ENCODE results near the gene CHST7. TPM values are rescaled to one million over a fixed set of nuclear protein-coding genes. Genes with fewer than 3 reads are reported as not detected.
"Not testable (repeated sequence)": the region's sequence is repeated elsewhere in the genome, so short reads cannot be mapped to it uniquely, and the experiment has no call there.

CHST7 gene, protein sequence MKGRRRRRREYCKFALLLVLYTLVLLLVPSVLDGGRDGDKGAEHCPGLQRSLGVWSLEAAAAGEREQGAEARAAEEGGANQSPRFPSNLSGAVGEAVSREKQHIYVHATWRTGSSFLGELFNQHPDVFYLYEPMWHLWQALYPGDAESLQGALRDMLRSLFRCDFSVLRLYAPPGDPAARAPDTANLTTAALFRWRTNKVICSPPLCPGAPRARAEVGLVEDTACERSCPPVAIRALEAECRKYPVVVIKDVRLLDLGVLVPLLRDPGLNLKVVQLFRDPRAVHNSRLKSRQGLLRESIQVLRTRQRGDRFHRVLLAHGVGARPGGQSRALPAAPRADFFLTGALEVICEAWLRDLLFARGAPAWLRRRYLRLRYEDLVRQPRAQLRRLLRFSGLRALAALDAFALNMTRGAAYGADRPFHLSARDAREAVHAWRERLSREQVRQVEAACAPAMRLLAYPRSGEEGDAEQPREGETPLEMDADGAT
- total RNA-seq, result 1 to 10 TPM; 7.0 to 9.9 TPM

- DNase-seq (peak; percentile 31 to 62 (median 46)), ATAC-seq (peak; percentile 71)
- Histone ChIP-seq H3K27me3 (no peaks in the 10 kb centered on the region), H3K9me3 (no peaks in the 10 kb centered on the region), H3K36me3 (replicated peaks in 1 of 2; ENCODE audit: insufficient read depth in 1 of 2, low read depth in 2 of 2) (no peaks in the 10 kb centered on the region), H3K4me3 (peak within 1 kb of the TSS; percentile 1 to 22), H3K27ac (peak within 1 kb of the TSS in 3 of 4 donors; percentile 19 to 47 (median 44)), H3K4me1 (peaks cover 13% of the 10 kb centered on the region)
- WGBS, 2 donors, result 6% methylated on average over 18 of the region's 35 CpGs; no CpG with 5 or more reads in 1 of the 2 donors
- peak in 2 of 3 donors; percentile 29 to 33 for TF ChIP-seq POLR2A (IDR thresholded peaks at IDR 0.05)
- TF ChIP-seq, protein P1, sequence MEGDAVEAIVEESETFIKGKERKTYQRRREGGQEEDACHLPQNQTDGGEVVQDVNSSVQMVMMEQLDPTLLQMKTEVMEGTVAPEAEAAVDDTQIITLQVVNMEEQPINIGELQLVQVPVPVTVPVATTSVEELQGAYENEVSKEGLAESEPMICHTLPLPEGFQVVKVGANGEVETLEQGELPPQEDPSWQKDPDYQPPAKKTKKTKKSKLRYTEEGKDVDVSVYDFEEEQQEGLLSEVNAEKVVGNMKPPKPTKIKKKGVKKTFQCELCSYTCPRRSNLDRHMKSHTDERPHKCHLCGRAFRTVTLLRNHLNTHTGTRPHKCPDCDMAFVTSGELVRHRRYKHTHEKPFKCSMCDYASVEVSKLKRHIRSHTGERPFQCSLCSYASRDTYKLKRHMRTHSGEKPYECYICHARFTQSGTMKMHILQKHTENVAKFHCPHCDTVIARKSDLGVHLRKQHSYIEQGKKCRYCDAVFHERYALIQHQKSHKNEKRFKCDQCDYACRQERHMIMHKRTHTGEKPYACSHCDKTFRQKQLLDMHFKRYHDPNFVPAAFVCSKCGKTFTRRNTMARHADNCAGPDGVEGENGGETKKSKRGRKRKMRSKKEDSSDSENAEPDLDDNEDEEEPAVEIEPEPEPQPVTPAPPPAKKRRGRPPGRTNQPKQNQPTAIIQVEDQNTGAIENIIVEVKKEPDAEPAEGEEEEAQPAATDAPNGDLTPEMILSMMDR (IDR thresholded peaks at IDR 0.05), result peak in 1 of 7 experiments; percentile 2
- intact Hi-C loops (cut with DNase I), result no loop called here
Observed at GRCh38 chrX:46573331-46573891, at the start of gene CHST7. TSS of gene CHST7 (plus strand) at chrX:46573765. CDS start at chrX:46573932, 167 bp downstream.

- intact Hi-C loops (cut with DNase I); H3K4me3 ChIP-seq; DNase-seq; H3K36me3 ChIP-seq (replicated peaks in 1 of 2; ENCODE audit: insufficient read depth in 1 of 2, low read depth in 2 of 2); ATAC-seq; H3K27me3 ChIP-seq; H3K4me1 ChIP-seq; H3K9me3 ChIP-seq; H3K27ac ChIP-seq: not testable (repeated sequence)
- WGBS, 2 donors, result 60% methylated on average over 1 to 2 of the region's 6 CpGs
Observed at GRCh38 chrX:46528640-46529039, 44.9 kb upstream of the CHST7 start.

DNA sequence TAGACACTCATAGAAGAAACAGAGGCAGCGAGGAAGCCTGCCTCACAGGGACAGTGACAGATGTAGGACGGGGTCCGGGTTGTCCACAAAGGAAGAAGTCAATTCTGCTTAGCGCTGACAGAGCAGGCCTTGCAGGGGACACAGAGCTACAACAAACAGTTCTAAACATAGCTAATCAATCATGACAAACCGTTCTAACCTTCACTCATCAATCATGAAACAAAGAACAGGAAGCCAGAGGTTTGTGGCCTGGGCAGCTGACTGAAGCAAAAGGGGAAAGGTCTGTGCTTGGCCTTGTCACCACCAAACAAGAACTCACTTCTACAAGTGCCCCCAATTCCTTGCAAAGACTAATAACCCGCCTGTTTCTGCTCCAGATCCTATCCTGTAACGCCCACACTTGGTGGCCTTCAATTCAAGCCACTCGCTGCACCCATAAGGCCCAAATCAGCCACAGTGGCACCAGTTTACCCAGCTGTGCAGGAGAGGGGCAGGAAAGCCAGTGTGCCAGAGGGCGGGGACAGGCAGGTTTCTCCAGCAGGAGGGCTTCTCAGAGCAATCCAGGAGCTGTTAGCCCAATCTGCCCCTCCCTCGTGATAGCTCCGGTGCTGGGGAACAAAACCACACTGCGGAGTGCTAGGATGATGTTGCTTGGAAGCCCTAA lies 43.7 kb upstream of the CHST7 start:
- DNase-seq; intact Hi-C loops (cut with DNase I); H3K36me3 ChIP-seq (replicated peaks in 1 of 2; ENCODE audit: insufficient read depth in 1 of 2, low read depth in 2 of 2); H3K9me3 ChIP-seq; H3K27ac ChIP-seq; H3K27me3 ChIP-seq; ATAC-seq; H3K4me1 ChIP-seq; H3K4me3 ChIP-seq: not testable (repeated sequence)
- 65 to 82% methylated on average over 3 to 8 of the region's 12 CpGs for whole genome bisulfite sequencing, 2 donors

DNA sequence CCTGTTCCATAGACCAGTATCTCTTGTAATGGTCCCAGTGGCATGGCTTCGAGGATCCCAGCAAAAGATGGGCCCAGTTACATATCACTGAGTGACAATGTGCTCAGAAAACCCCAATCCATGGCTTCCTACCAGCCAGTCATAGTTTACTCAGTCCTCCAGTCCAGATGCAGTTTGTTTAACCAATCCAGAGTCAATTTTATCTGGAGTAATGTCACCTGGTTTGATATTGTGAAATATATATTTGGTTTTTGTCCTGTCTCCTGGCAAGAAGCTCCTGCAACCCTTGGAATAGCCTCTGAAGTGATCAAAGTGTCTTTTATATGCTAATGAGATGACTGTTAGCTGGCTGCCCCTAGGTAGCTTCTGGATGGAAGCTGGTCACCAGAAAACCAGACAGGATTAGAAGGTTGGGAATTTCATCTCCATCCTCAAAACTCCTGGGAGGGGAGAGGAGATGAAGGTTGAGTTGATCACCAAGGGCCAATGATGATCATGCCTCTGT lies 43.1 kb upstream of the CHST7 start:
- DNase-seq; H3K9me3 ChIP-seq; H3K27ac ChIP-seq; H3K4me1 ChIP-seq; H3K27me3 ChIP-seq; ATAC-seq; intact Hi-C loops (cut with DNase I); H3K36me3 ChIP-seq (replicated peaks in 1 of 2; ENCODE audit: insufficient read depth in 1 of 2, low read depth in 2 of 2); H3K4me3 ChIP-seq: not testable (repeated sequence)
- 80% methylated on average over 1 of the region's 1 CpG; no CpG with 5 or more reads in 1 of the 2 donors for WGBS, 2 donors

- DNase-seq, result no peak
- H3K36me3 ChIP-seq (replicated peaks in 1 of 2; ENCODE audit: insufficient read depth in 1 of 2, low read depth in 2 of 2), result no peaks in the 10 kb centered on the region
- 77 to 92% methylated on average over 2 to 3 of the region's 3 CpGs for WGBS, 2 donors
- TF ChIP-seq POLR2A (IDR thresholded peaks at IDR 0.05), result no peak
- TF ChIP-seq, protein P1 (IDR thresholded peaks at IDR 0.05), result no peak
- H3K27me3 ChIP-seq, result no peaks in the 10 kb centered on the region
- H3K9me3 ChIP-seq, result no peaks in the 10 kb centered on the region
- intact Hi-C loops (cut with DNase I), result no loop called here
- H3K4me1 ChIP-seq, result no peaks in the 10 kb centered on the region
- no peak overlapping the region for H3K4me3 ChIP-seq
- no peak overlapping the region for H3K27ac ChIP-seq
- ATAC-seq, result no peak
Observed at GRCh38 chrX:46531442-46531841, 42.1 kb upstream of the CHST7 start.

GRCh38 chrX:46543441-46543840 lies 30.1 kb upstream of the CHST7 start:
- H3K9me3 ChIP-seq, result no peaks in the 10 kb centered on the region
- WGBS, 2 donors, result 69 to 86% methylated on average over 1 to 2 of the region's 2 CpGs
- no peaks in the 10 kb centered on the region for H3K36me3 ChIP-seq (replicated peaks in 1 of 2; ENCODE audit: insufficient read depth in 1 of 2, low read depth in 2 of 2)
- H3K4me3 ChIP-seq, result no peak overlapping the region
- H3K4me1 ChIP-seq, result peaks cover 19% of the 10 kb centered on the region
- H3K27ac ChIP-seq, result no peak overlapping the region
- intact Hi-C loops (cut with DNase I), result no loop called here
- TF ChIP-seq, protein P1 (IDR thresholded peaks at IDR 0.05), result no peak
- no peak for TF ChIP-seq POLR2A (IDR thresholded peaks at IDR 0.05)
- DNase-seq, result no peak
- ATAC-seq, result no peak
- H3K27me3 ChIP-seq, result no peaks in the 10 kb centered on the region

- H3K36me3 ChIP-seq (replicated peaks in 1 of 2; ENCODE audit: insufficient read depth in 1 of 2, low read depth in 2 of 2); intact Hi-C loops (cut with DNase I); H3K27me3 ChIP-seq; DNase-seq; ATAC-seq; H3K9me3 ChIP-seq: not testable (repeated sequence)
- H3K4me1 ChIP-seq, result peaks cover 19% of the 10 kb centered on the region
- peak overlapping the region in 3 of 4 donors; percentile 65 to 83 (median 77) for H3K27ac ChIP-seq
- H3K4me3 ChIP-seq, result peak overlapping the region in 1 of 2 donors; percentile 75
- WGBS, 2 donors, result 4 to 26% methylated on average over 4 to 6 of the region's 7 CpGs
Observed at GRCh38 chrX:46544527-46544926, 29.0 kb upstream of the CHST7 start.
